Liver (tissue), 9 donors: Measurements from ENCODE around the gene ADAP1. TPM values are rescaled to one million over a fixed set of nuclear protein-coding genes. Genes with fewer than 3 reads are reported as not detected.

Source experiments
- DNase-seq: peaks from one replicate; pipeline ENCODE4 v3.0.0-alpha.2; 2017; ENCODE audit warnings: low spot score
- H3K27ac ChIP-seq, 2 donors: one replicate each; pipeline ENCODE4 v1.7.0; 2013; ENCODE audit warnings: inconsistent platforms in 2 of 2, low read length in 2 of 2, control low read depth in 1 of 2, low read depth in 1 of 2, mild to moderate bottlenecking in 1 of 2
- H3K27me3 ChIP-seq, 4 donors: one replicate each; pipeline versions ENCODE4 v1.6.1 to v1.7.0; 2013; ENCODE audit warnings: low read length in 3 of 4, inconsistent platforms in 1 of 4, mild to moderate bottlenecking in 1 of 4, moderate library complexity in 1 of 4; ENCODE audit not compliant: control insufficient read depth in 4 of 4, insufficient read depth in 4 of 4
- H3K36me3 ChIP-seq, 4 donors: one replicate each; pipeline versions ENCODE4 v1.6.1 to v1.7.0; 2013; ENCODE audit warnings: low read length in 3 of 4, mild to moderate bottlenecking in 3 of 4, low read depth in 1 of 4, moderate library complexity in 1 of 4; ENCODE audit not compliant: control insufficient read depth in 4 of 4, insufficient read depth in 3 of 4
- H3K4me1 ChIP-seq, 4 donors: one replicate each; pipeline versions ENCODE4 v1.6.1 to v1.7.0; 2013; ENCODE audit warnings: low read length in 3 of 4, mild to moderate bottlenecking in 3 of 4, moderate library complexity in 1 of 4; ENCODE audit not compliant: control insufficient read depth in 4 of 4, insufficient read depth in 4 of 4
- H3K4me3 ChIP-seq, 3 donors: one replicate each; pipeline versions ENCODE4 v1.6.1 to v1.7.0; 2013; ENCODE audit warnings: low read length in 3 of 3, control low read depth in 1 of 3, low read depth in 1 of 3, mild to moderate bottlenecking in 1 of 3
- H3K9ac ChIP-seq, 2 donors: one replicate each; pipeline ENCODE4 v1.7.0; 2013; ENCODE audit warnings: low read length in 2 of 2, mild to moderate bottlenecking in 2 of 2, moderate library complexity in 2 of 2, control low read depth in 1 of 2, low read depth in 1 of 2
- H3K9me3 ChIP-seq, 4 donors: one replicate each; pipeline versions ENCODE4 v1.6.1 to v1.7.0; 2013; ENCODE audit warnings: low read length in 3 of 4; ENCODE audit not compliant: control insufficient read depth in 4 of 4
- ATF3 ChIP-seq: IDR thresholded peaks from 2 replicates; pipeline ENCODE4 v1.6.1; 2016; ENCODE audit warnings: antibody characterized with exemption
- CTCF ChIP-seq: fragments of 150-350 bp; IDR thresholded peaks from 2 replicates; pipeline ENCODE4 v1.5.1; 2017; ENCODE audit warnings: improper control_type of control experiment, low read depth, low read length; ENCODE audit not compliant: missing input control
- EGR1 ChIP-seq, 2 donors: IDR thresholded peaks; 2 replicates each; pipeline ENCODE4 v1.6.1; 2016 to 2018; ENCODE audit warnings: antibody characterized with exemption in 2 of 2, low read depth in 2 of 2
- FOXA1 ChIP-seq: IDR thresholded peaks from 2 replicates; pipeline ENCODE4 v1.6.1; 2016; ENCODE audit warnings: antibody characterized with exemption
- FOXA2 ChIP-seq: IDR thresholded peaks from 2 replicates; pipeline ENCODE4 v1.6.1; 2016; ENCODE audit warnings: antibody characterized with exemption
- GABPA ChIP-seq, 2 donors: IDR thresholded peaks in 1 of 2; conservative IDR thresholded peaks in 1 of 2; 2 replicates each; pipeline ENCODE4 v1.6.1; 2016; ENCODE audit warnings: antibody characterized with exemption in 2 of 2, mild to moderate bottlenecking in 1 of 2, moderate library complexity in 1 of 2
- HNF4A ChIP-seq, 2 donors: conservative IDR thresholded peaks; 2 replicates each; pipeline ENCODE4 v1.6.1; 2016; ENCODE audit warnings: antibody characterized with exemption in 2 of 2, mild to moderate bottlenecking in 2 of 2
- HNF4G ChIP-seq: IDR thresholded peaks from 2 replicates; pipeline ENCODE4 v1.6.1; 2016; ENCODE audit warnings: antibody characterized with exemption
- JUND ChIP-seq, 2 donors: IDR thresholded peaks; 2 replicates each; pipeline ENCODE4 v1.6.1; 2016; ENCODE audit warnings: antibody characterized with exemption in 2 of 2
- MAX ChIP-seq: IDR thresholded peaks from 2 replicates; pipeline ENCODE4 v1.6.1; 2016; ENCODE audit warnings: antibody characterized with exemption
- RAD21 ChIP-seq, 2 donors: IDR thresholded peaks; 2 replicates each; pipeline ENCODE4 v1.6.1; 2016; ENCODE audit warnings: antibody characterized with exemption in 2 of 2, mild to moderate bottlenecking in 2 of 2
- REST ChIP-seq: IDR thresholded peaks from 2 replicates; pipeline ENCODE4 v1.6.1; 2016; ENCODE audit warnings: antibody characterized with exemption, mild to moderate bottlenecking
- RXRA ChIP-seq, 2 donors: IDR thresholded peaks; 2 replicates each; pipeline ENCODE4 v1.6.1; 2017 to 2018; ENCODE audit warnings: antibody characterized with exemption in 2 of 2, mild to moderate bottlenecking in 1 of 2
- SP1 ChIP-seq: IDR thresholded peaks from 2 replicates; pipeline ENCODE4 v1.6.1; 2018; ENCODE audit warnings: antibody characterized with exemption, mild to moderate bottlenecking
- TAF1 ChIP-seq: conservative IDR thresholded peaks from 2 replicates; pipeline ENCODE4 v1.6.1; 2016; ENCODE audit warnings: antibody characterized with exemption, mild to moderate bottlenecking
- YY1 ChIP-seq: IDR thresholded peaks from 2 replicates; pipeline ENCODE4 v1.6.1; 2016; ENCODE audit warnings: antibody characterized with exemption, mild to moderate bottlenecking
- ZBTB33 ChIP-seq: IDR thresholded peaks from 2 replicates; pipeline ENCODE4 v1.6.1; 2016; ENCODE audit warnings: antibody characterized with exemption
- WGBS: extraction: QIAGEN DNeasy Blood & Tissue Kit; methylation state at CpG from one replicate; pipeline ENCODE4 v1.1.7; 2013; 5-methylcytosine and 5-hydroxymethylcytosine counted together
- polyA plus RNA-seq, 2 donors: library from polyadenylated mRNA; stranded (reverse) in 1 of 2; unstranded in 1 of 2; fragments of 200-250 nt in 1 of 2; fragments of >200 nt in 1 of 2; fragmentation: Nextera tagmentation in 1 of 2; extraction: Ambion mirVana in 1 of 2; gene quantifications; one replicate each; pipeline versions ENCODE4 v1.2.1 to v1.2.3, GENCODE V29; 2013 to 2015
- total RNA-seq, 2 donors: library from RNA; depleted of rRNA; stranded (reverse); fragments of >200 nt; gene quantifications; one replicate each; pipeline ENCODE4 v1.2.3, GENCODE V29; 2014
- donor health status: healthy.
- donor health status: healthy.
- donor health status: healthy.
- donor health status: healthy.
- donor health status: healthy.

The ADAP1 gene
- total and polyA plus RNA-seq, 4 donors = 0.46 to 3.7 (median 2.7) TPM

- no peaks in the 10 kb centered on the region for H3K27me3 ChIP-seq
- H3K27ac ChIP-seq = no peak overlapping the region
- no peak overlapping the region for H3K4me3 ChIP-seq
- WGBS = 52% methylated on average over 2 of the region's 2 CpGs
- TF ChIP-seq CTCF (no peak), FOXA2 (no peak), JUND (IDR thresholded peaks at IDR 0.05) (no peak), GABPA (IDR thresholded peaks at IDR 0.05 in 1 of 2, conservative IDR thresholded peaks at IDR 0.05 in 1 of 2) (no peak), REST (no peak), EGR1 (IDR thresholded peaks at IDR 0.05; ENCODE audit: low read depth in 2 of 2) (no peak), ATF3 (no peak), HNF4A (conservative IDR thresholded peaks at IDR 0.05) (no peak), HNF4G (no peak), RAD21 (IDR thresholded peaks at IDR 0.05) (no peak), FOXA1 (no peak), SP1 (no peak), YY1 (no peak), MAX (no peak), TAF1 (no peak)
- H3K4me1 ChIP-seq = no peaks in the 10 kb centered on the region
- H3K9me3 ChIP-seq = no peaks in the 10 kb centered on the region
- no peaks in the 10 kb centered on the region for H3K36me3 ChIP-seq
- H3K9ac ChIP-seq = no peak overlapping the region
- DNase-seq = no peak
Observed at GRCh38 chr7:940599-941408, 13.7 kb downstream of the ADAP1 start.

- 86% methylated on average over 4 of the region's 4 CpGs for WGBS
- TF ChIP-seq SP1 (no peak), FOXA1 (no peak), MAX (no peak), ATF3 (no peak), CTCF (no peak), FOXA2 (no peak), RAD21 (IDR thresholded peaks at IDR 0.05) (no peak), GABPA (IDR thresholded peaks at IDR 0.05 in 1 of 2, conservative IDR thresholded peaks at IDR 0.05 in 1 of 2) (no peak), ZBTB33 (no peak), RXRA (IDR thresholded peaks at IDR 0.05) (no peak), TAF1 (no peak), YY1 (no peak), EGR1 (IDR thresholded peaks at IDR 0.05; ENCODE audit: low read depth in 2 of 2) (no peak)
Observed at GRCh38 chr7:939843-940242, 14.6 kb downstream of the ADAP1 start.

More at GRCh38 chr7:939843-940242, 14.6 kb downstream of the ADAP1 start:
- no peaks in the 10 kb centered on the region for H3K4me1 ChIP-seq
- no peak overlapping the region for H3K9ac ChIP-seq
- no peak for DNase-seq
- H3K9me3 ChIP-seq = no peaks in the 10 kb centered on the region
- no peak overlapping the region for H3K4me3 ChIP-seq
- H3K27ac ChIP-seq = no peak overlapping the region
- no peaks in the 10 kb centered on the region for H3K36me3 ChIP-seq
- no peaks in the 10 kb centered on the region for H3K27me3 ChIP-seq
